HG02938 (cell line): ENCODE results near the gene MGARP.
A peak's percentile ranks its signal among the peaks of the same experiment; 100 is the strongest.
"Not testable (repeated sequence)": the region's sequence is repeated elsewhere in the genome, so short reads cannot be mapped to it uniquely, and the experiment has no call there.

Experiments
- ATAC-seq: cut with Tn5 transposase; IDR thresholded peaks from one replicate; pipeline ENCODE4 v1.9.1; 2021; ENCODE audit warnings: mild to moderate bottlenecking, moderate library complexity; ENCODE audit not compliant: unreplicated experiment

MGARP gene

DNA sequence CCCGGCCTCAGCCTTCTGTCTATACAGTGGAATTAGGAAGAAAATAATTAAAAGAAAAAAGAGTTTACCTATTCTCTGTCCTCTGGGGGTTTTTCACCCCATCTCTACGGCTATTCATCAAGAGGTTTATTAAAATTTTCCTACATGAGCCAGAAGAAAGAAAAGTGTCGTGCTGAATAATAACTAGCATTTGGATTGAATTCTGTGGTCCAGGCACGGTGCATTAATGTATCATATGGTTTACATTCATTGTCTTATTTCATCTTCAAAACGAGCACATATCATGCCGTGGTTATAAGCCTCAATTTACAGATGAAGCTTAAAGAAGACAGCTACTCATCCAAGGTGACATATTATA is 15.9 kb upstream of the MGARP start:
- ATAC-seq: no peak

DNA sequence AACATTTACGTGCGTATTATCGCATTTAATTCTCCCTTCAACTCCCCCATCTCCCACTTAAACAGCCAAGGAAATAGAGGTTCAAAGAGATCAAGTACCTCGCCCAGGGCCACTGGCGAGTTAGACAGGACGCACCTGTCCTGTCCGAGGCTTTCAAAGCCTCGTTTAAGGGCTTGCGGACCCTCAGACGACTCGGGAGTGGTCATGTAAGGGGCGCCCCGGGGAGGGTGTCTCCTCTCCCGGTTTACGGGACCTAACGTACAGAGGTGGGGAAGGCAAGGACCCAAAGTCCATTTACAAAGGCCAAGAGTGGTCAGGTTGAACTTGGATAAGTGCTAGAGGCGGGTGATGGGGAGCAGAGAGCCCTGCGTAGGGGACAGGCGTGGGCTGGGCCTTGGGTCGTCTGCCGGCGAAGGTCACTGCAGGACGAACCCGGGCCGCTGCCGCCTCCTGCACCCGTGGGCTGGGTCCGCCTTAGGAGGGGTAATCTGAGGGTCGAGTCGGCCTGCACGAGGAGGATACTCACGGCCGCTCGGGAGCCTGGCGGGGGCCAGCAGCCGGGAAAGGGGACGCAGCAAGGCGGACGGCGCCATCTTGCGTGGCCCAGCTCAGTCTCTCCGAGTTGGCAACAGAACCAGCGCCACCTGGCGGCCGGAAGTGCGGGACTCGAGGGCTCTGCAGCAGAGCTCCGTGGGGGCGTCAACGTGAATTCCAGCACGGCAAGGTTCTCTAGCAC is 15.3 kb upstream of the MGARP start:
- peak; percentile 92 for ATAC-seq

DNA sequence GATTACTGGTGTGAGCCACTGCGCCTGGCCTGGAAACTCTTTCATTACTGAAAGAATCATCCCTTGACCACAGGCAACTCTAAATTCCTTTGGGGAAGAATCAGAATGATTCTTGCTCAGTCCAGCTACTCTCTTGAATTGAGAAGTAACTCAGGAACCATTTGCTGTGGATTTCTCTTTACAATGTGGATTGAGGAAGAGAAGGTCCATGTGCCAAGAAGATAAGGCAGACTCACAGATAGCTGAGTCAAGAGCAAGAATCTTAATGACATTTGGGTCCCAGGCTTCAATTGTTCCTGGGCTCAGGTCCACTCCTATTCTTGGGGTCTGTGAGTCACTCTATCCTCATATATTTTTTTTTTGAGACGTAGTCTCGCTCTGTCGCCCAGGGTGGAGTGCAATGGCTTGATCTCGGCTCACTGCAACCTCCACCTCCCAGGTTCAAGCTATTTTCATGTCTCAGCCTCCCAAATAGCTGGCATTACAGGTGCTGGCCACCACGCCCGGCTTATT is 6.2 kb upstream of the MGARP start:
- no peak for ATAC-seq

DNA sequence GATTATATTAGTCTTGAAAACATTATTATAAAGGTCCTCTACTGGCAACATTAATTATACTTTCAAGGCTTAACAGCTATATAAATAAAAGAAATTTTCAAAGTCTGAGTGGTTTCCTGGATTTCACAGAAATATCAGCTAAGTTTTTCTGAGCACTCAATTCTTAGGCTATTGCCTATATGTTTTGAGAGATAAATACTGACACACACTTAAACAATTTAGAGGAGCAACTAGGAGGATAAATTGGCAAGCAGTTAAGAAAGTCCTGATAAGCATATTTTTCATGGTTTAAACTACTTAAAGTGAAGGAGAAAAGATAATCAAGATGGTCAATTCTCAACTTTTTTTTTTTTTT is 2.7 kb upstream of the MGARP start:
- ATAC-seq: no peak

DNA sequence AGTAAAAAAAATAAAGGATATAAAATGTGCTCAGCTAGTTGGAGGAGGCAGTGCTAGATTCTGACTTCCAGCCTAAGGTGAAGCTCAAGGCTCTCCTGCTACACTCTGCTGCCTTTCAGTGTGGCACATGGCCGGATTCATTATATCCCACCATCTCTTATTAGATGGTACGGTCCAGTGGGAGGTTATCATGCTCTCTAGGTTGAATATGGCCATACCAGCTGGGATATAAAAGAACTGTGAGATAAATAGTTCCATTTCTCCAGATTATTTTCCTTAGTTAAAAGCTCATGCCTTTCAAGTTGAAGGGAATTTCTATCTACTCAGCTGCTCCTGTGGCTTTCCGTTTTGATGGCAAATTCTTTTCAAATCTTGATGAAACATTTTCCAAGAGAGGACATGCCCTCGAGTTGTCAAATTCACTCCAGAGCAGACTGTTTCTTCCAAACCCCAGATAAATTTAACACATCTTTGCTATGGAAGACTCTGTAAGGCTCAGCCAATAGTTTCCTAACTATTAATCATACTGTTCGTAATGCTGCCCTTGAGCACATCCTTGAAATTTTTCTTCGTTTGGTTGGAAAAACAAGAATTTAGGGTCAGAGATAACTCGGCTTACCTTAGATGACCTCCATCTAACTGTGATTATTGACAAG is 2.2 kb upstream of the MGARP start:
- no peak for ATAC-seq

DNA sequence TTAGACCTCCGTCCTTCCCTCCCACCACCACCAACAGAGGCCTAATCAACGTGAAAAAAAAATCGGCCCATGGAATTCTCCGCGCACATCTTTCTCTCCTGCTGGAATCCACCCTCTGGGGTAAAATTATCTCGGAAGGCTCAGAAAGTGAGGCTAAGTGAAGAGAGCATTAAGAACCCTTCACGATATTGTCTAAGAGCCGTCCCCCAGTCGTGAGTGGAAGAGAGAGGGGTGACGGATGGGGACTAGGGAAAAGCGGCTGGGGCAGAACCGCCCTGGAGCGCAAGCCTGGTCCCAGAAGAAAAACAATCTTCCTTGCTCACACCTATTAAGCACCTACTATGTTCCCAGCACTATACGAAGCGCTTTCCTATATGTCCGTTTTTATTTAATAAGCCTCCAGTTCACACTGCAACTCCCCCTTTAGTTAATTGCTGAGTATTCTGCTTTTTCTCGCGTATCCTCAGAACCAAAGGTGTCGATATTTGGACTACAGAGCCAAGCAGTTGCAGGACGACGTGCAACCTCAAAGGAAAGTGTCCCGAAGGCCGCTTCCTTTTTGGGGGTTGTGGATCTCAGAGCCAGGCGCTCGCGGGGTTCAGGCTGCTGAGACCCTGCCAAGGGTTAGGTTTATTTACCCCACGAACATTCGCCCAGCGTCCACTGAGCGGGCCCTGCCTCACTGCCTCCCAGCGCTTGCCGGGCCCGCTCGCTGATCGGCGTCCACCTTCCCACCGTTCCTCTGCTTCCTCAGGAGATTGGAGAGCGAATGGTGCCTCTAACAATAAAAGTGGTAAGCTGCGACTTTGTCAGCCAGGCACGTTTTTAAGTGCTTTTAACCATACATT is 889 bp downstream of the MGARP start:
- no peak for ATAC-seq

DNA sequence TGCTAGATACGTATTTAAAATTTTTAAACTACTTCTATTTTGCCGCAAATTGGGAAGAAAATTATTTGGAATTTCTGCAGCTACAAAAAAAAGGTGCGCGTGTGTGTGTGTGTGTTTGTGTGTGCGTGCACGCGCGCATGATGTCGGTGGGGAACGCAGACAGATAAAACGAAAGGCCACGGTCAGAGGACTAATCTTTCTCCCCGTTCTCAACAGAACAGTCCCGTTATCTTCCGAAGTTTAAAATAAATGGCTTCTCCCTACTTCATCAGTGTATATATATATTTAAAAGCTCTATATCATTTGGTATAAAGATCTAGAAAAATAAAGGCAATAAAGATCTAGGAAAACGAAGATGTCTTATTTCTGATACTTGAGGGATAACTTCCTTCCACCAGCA is 1.5 kb downstream of the MGARP start:
- no peak for ATAC-seq

DNA sequence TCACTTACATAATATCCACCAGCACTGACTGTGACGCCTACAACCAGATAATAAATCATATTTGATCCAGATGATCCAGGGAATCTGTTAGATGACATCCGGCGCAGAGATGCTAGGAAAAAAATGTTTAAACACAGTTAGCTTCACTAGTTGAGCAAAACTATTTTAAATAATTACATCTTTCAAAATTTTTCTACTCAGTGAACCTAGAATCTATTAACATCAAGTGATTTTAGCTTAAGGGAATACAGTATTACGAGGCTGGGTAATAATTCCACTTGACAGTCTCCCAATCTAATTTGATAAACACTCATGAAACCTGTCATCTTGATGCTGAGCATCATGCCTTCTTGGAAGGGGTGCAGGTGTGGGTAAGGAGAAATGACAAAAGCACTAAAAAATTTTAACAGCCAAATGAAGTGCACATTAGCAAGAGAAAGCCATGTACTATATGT is 4.7 kb downstream of the MGARP start:
- no peak for ATAC-seq

DNA sequence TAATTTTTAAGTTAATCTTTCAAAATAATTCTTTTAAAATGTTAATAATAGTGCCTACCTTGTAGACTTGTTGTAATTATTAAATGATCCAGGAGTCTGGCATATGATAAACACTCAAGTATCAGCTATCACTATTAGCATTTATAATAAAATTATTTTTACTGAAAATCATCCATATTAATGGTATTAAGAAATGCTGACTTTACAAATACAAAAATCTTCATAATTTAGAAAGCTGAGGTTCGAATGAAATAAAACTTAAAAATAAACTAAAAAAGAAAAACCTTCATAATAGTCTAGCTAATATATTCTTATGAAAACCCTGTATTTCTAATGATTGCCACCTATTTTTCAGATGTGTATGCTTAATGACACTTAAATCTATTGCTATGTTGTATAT is 5.2 kb downstream of the MGARP start:
- no peak for ATAC-seq

DNA sequence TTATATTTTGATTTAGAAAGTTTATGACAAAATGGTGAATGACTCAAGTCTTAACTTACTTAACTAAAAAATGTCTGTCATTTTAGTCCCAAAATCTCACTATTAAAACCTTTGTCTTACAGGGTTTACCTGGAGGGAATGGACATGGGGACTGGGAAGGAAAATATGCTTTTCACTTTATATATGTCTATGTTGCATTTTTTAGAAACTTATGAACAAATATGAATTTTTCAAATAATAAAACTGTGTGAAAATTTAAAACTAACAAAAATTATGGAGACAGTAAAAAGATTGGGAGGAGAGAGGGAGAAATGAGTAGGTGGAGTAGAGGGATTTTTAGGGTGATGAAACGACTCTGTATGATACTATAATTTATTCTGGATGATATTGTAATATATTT is 6.2 kb downstream of the MGARP start:
- ATAC-seq: no peak

DNA sequence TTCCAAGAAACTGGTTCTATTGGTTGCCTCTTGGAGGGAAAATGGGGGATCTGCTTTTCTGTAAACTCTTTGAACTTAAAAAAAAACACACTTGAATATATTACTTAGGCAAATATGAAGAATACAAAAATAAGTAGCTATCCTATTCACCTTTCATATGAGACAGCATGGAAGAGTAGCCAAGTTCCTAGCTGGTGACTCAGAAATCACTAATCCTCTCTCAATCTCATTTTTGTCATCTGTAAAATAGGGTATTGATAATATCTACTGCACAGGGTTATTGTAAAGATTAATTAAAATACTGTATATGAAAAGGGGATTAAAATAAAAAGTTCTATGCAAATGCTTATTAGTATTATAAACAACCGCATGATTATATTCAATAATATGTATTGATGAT is 12.7 kb downstream of the MGARP start:
- ATAC-seq: no peak

DNA sequence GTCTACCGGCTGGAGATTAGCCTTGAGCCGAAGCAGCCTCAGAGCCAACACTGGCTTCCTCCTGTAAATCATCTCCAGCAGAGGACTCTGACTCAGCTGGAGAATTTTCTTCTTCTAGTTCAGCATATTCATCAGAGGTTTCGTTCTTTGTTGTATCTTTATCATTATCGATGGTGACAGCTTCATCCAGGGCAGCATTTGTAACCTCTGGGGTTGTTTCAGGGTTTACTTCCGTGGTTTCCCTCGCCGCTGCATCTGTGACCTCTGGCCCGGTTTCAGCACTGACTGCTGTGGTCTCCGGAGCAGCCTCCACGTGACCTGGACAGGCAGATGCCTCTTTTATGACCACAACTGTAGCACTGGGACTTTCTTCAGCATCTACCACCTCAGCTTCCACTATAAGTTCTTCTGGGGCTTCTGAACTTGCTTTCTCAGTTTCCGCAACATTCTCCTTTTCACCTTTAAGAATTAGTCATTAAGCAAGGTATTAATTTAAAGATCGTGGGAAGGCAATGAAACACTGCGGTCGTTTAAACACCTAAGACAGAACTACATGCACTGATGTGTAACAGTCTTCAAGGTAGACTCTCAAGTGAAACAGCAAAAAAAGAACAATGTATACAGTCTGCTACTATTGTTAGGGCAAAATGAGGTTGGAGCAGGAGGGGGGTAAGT is 13.3 kb downstream of the MGARP start:
- ATAC-seq: peak; percentile 95

DNA sequence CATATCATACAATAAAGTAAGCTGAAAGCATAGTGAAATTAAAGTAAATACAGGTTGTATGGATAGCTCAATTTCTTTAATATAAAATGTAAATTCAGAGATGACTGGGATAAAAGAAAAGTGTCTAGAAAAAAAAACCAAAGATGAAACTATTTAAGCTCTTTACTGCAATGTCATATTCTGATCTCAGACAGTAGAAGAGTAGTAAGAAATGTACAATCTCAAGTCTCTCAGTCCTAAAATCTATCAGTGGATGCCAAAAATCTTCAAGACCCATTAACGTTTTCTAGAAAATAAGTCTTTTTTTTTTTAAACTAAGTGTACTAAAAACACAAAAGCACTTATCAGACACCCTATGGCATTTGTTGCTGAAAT is 13.8 kb downstream of the MGARP start:
- no peak for ATAC-seq

DNA sequence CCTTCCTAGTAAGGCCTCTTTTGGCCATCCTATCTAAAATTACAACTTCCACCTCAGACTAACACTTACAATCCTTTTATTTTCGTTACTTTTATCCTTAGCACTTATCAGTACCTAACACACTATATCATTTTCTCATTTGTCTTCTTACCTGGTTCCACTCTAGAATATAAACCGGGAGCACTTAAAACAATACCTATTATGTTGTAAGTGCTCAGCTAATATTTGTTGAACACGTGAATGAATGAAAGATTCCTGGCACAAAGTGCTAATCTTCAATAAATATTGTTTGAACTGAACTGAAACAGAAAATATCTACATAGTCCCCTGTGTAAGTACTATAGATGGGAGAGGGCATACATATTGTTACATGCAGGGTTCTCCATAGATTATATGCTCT is 14.4 kb downstream of the MGARP start:
- ATAC-seq: no peak

DNA sequence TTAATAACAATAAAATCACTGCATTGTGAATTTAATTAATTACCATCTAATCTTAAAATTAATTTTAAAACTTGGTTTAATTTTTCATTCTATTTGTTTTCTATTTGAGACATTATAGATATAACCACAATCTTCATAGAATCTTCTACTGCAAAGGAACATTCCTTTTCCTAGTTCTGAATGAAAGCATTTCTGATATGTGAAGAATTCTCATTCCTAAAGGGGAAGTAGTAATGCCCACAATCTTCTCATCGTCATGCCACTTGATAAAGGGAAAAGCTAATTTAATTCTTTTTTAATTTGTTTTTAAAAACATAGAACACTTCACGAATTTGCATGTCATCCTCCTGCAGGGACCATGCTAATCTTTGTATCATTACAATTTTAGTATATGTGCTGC is 23.7 kb downstream of the MGARP start:
- ATAC-seq: no peak

DNA sequence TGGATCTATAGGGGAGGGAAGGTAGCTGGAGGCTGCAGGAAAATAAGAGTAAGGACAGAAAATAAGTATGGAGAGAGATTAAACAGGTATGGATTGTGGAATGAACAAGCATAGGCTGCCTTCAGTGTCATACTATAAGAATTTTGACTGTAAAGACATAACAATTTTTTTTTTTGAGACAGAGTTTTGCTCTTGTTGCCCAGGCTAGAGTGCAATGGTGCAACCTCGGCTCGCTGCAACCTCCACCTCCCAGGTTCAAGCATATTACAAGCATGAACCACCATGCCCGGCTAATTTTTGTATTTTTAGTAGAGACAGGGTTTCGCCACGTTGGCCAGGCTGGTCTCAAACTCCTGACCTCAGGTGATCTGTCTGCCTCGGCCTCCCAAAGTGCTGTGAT is 24.4 kb downstream of the MGARP start:
- ATAC-seq: not testable (repeated sequence)

DNA sequence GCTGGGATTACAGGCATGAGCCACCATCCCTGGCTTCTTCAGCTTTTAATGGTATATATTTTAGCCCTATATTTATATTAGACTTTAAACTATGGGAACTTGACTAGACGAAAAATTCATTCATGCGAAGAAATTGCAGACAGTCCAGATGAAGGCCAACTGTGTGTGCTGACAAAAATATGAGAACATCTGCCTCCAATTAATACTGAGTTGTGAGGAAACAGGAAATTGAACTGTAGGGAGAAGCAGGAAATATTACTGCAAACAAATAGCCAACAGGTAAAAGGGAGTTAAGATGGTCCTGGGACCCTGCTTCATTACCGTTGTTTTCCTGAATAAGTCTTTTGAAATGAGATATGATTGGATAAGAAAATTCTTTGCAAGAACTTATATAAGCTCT is 26.3 kb downstream of the MGARP start:
- no peak for ATAC-seq

DNA sequence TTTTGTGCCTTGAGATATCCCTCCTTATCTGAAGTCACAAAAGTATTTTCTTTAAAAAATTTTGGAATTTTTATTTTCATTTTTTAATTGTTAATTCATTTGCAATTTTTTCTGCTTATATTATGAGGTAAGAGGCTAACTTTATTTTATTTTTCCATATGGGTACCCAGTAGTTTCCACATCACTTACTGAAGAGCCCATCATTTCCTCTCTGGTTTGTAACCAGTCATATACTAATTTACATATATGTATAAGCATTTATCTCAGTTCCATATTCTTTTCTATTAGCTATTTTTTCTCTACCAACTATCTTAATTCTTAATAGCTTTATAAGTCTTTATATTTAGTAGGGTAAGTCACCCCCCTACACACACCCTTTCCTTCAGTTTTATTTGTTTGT is 27.0 kb downstream of the MGARP start:
- ATAC-seq: no peak

DNA sequence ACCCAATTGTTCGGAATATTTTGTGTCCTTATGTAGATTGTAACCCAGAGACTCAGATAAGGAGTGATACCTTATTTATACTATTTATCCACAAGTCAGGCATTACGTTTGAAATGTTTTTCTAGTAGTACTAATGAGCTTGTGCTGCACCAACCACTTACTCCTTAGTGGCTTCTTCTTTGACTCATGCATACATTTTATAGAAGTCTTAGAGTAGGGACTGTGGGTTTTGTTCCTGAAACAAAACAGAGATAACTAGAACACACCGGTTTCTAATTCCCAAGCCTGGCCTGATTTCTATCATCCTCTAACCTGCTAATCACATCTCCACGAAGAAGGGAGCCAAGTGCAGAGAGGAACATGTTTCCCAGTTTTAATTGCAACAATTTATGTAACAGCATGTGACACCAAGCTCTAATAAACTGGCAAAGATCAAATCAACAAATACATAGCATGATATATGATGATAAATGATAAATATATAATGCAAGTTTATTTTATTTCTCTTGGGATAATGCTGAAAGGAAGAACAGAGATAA is 32.3 kb downstream of the MGARP start:
- no peak for ATAC-seq

DNA sequence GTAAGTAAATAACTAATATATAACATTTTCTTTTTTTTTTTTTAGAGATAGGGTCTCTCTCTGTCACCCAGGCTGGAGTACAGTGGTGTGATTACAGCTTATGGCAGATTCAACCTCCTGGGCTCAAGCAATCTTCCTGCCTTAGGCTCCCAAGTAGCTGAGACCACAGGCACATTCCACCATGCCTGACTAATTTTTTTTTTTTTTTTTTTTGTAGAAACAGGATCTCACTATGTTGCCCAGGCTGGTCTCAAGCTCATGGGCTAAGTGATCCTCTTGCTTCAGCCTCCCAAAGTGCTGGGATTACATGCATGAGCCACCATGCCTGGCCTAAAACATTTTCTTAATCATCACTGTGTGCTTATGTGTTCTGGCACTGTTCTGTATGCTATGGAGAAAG is 32.8 kb downstream of the MGARP start:
- no peak for ATAC-seq

DNA sequence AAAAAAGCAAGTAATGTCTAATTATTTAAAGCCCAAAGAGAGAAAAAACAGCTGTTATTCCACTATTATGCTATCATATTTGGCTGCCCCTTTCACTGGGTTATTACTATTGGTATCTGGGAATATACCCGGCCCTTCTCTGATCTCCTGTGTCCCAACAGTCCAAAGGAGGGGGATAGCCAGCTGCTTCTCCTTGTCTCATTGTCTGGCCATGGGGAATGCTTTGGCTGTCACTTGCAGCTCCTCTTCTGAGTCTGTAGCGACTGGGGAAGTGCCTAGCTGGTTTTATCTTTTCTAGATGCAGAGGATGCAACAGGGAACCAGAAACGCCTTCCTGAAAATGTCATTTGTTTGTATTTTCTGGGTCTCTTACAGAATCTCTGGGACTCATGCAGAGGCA is 33.9 kb downstream of the MGARP start:
- no peak for ATAC-seq
